HUES48 (cell line): ENCODE data around the gene OSBPL6.
"Not testable (repeated sequence)": the region's sequence is repeated elsewhere in the genome, so short reads cannot be mapped to it uniquely, and the experiment has no call there.

Experiments
- H3K27ac ChIP-seq: one replicate; pipeline ENCODE4 v1.7.0; 2013; ENCODE audit warnings: low read depth, low read length, inconsistent platforms
- H3K27me3 ChIP-seq: 2 replicates; pipeline ENCODE4 v1.6.1; 2013; ENCODE audit warnings: mild to moderate bottlenecking, low read length; ENCODE audit not compliant: control insufficient read depth, insufficient read depth
- H3K36me3 ChIP-seq: 2 replicates; pipeline ENCODE4 v1.6.1; 2013; ENCODE audit warnings: low read length; ENCODE audit not compliant: control insufficient read depth, insufficient read depth
- H3K4me1 ChIP-seq: 2 replicates; pipeline ENCODE4 v1.6.1; 2013; ENCODE audit warnings: mild to moderate bottlenecking, low read length; ENCODE audit not compliant: control insufficient read depth, insufficient read depth
- H3K4me3 ChIP-seq: 2 replicates; pipeline ENCODE4 v1.5.1; 2013; ENCODE audit warnings: mild to moderate bottlenecking, low read depth, low read length
- H3K9ac ChIP-seq: 2 replicates; pipeline ENCODE4 v1.6.1; 2013; ENCODE audit warnings: mild to moderate bottlenecking, low read depth, low read length, moderate library complexity
- H3K9me3 ChIP-seq: 2 replicates; pipeline ENCODE4 v1.6.1; 2013; ENCODE audit warnings: low read length; ENCODE audit not compliant: control insufficient read depth, insufficient read depth

Gene OSBPL6

DNA sequence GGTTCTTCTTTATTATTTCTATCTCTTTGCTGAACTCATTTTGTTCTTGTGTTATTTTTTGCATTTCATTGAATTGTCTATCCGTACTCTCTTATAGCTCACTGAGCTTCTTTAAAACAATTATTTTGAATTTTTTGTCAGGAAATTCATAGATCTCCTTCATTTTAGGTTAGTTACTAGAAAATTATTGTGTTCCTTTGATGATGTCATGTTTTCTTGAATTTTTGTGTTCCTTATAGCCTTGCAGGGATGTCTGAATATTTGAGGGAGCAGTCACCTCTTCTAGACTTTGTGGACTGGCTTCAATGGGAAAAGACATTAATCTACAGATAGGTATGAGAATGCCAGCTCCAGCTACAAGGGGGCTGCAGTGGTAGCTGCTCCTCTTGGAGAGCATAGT, 20.7 kb upstream of the OSBPL6 start:
- no peaks in the 10 kb centered on the region for H3K4me1 ChIP-seq
- no peak overlapping the region for H3K27ac ChIP-seq
- H3K4me3 ChIP-seq: no peak overlapping the region
- no peaks in the 10 kb centered on the region for H3K36me3 ChIP-seq
- H3K27me3 ChIP-seq: no peaks in the 10 kb centered on the region
- no peaks in the 10 kb centered on the region for H3K9me3 ChIP-seq
- no peak overlapping the region for H3K9ac ChIP-seq

DNA sequence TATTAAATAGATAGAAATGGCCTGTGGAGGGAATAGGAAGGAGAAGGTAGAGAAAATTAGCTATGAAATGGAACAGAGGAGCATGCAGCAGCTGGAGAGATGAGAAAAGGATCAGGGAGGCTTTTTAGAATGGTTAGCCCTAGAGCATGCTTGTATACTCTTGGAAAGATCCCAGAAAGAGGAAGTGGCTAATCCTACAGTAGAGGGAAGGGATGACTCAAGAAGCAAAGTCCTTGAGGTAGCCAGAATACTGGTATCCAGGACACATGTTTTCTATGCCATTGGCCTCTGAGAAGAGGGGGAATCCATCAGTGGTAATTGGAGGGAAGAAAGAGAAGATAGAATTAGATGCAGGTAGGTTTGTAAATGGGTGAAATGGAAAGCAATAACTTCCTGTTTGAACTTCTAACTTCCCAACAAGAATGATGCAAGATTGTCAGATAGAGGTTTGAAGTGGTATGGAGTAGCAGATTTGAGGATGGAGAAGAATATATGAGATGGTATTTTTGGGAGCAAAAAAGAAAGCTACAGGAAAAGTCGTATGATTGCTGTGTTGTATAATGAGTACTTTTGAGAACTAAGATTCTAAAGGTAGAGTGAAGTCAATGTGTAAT, 17.1 kb upstream of the OSBPL6 start:
- Histone ChIP-seq H3K27ac (no peak overlapping the region), H3K36me3 (no peaks in the 10 kb centered on the region), H3K27me3 (no peaks in the 10 kb centered on the region), H3K9ac (no peak overlapping the region), H3K4me3 (no peak overlapping the region), H3K9me3 (no peaks in the 10 kb centered on the region), H3K4me1 (no peaks in the 10 kb centered on the region)

DNA sequence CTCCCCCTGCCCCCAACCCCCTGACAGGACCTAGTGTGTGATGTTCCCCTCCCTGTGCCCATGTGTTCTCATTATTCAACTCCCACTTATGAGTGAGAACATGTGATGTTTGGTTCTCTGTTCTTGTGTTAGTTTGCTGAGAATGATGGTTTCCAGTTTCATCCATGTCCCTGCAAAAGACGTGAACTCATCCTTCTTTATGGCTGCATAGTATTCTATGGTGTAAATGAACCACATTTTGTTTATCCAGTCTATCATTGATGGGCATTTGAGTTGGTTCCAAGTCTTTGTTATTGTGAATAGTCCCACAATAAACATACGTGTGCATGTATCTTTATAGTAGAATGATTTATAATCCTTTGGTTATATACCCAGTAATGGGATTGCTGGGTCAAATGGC, 13.7 kb upstream of the OSBPL6 start:
- not testable (repeated sequence) for H3K9ac ChIP-seq, H3K27ac ChIP-seq, H3K27me3 ChIP-seq, H3K9me3 ChIP-seq, H3K4me1 ChIP-seq, H3K36me3 ChIP-seq, H3K4me3 ChIP-seq

DNA sequence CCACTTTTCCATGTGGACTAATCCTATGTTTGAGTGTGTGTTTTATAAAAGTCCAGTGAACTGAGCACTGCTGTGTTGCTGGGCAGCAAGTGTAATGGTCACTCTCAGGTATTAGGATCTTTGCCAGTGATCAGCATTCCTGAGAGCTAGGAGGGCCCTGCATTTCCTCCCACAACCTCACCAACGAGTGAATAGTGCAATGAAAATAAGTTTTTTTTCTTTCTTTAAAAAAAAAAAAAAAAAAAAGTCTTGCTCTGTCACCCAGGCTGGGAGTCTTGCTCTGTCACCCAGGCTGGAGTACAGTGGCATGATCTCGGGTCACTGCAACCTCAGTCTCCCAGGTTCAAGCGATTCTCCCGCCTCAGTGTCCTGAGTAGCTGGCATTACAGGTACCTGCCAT, 6.5 kb upstream of the OSBPL6 start:
- Histone ChIP-seq H3K27me3 (peaks cover 20% of the 10 kb centered on the region), H3K27ac (no peak overlapping the region), H3K4me1 (no peaks in the 10 kb centered on the region), H3K9ac (no peak overlapping the region), H3K9me3 (no peaks in the 10 kb centered on the region), H3K36me3 (no peaks in the 10 kb centered on the region), H3K4me3 (no peak overlapping the region)

DNA sequence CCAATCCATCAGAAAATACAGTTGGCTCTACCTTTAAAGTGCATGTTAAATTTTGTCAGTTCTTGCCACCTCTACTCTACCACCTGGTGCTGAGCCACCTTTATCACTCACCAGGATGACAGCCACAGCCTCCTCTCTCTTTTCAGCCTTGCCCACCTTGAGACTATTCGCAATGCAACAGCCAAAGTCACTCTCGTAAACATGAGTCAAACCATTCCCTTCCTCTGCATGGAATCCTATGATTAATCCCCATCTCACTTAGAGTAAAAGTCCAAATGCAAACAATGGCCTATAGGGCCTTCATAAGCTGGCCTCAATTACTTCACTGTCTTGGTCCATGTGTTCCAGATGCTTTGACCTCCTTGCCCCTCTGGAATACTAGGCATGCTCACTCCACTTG, 5.8 kb upstream of the OSBPL6 start:
- H3K9ac ChIP-seq: no peak overlapping the region
- no peaks in the 10 kb centered on the region for H3K9me3 ChIP-seq
- H3K27me3 ChIP-seq: peaks cover 26% of the 10 kb centered on the region
- no peaks in the 10 kb centered on the region for H3K4me1 ChIP-seq
- no peak overlapping the region for H3K4me3 ChIP-seq
- no peaks in the 10 kb centered on the region for H3K36me3 ChIP-seq
- H3K27ac ChIP-seq: no peak overlapping the region

DNA sequence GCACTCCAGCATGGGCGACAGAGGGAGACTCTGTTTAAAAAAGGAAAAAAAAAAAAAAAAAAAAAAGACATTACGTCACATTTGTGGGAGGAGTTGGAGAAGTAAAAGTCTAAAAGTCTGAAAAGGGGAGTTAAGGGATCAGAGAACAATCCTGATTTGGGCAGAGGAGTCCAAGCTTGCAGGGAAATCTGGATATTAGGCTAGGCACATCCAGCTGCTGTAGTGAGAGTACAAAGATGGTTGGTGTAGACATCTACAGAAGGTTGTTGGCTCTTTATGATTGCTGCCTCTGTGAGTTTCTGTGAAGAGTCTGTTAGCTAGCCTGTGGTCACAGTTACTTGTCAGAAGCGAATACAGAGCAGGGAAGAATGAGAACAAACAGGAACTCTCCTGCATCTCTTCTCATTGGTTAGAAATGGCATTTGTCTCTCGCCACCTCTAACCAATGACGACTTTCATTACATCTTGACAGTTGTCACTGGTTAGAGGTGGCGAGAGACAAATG, 3.3 kb upstream of the OSBPL6 start:
- no peaks in the 10 kb centered on the region for H3K9me3 ChIP-seq
- no peaks in the 10 kb centered on the region for H3K36me3 ChIP-seq
- no peak overlapping the region for H3K9ac ChIP-seq
- peaks cover 8% of the 10 kb centered on the region for H3K4me1 ChIP-seq
- peaks cover 39% of the 10 kb centered on the region for H3K27me3 ChIP-seq
- H3K4me3 ChIP-seq: no peak overlapping the region
- H3K27ac ChIP-seq: no peak overlapping the region

DNA sequence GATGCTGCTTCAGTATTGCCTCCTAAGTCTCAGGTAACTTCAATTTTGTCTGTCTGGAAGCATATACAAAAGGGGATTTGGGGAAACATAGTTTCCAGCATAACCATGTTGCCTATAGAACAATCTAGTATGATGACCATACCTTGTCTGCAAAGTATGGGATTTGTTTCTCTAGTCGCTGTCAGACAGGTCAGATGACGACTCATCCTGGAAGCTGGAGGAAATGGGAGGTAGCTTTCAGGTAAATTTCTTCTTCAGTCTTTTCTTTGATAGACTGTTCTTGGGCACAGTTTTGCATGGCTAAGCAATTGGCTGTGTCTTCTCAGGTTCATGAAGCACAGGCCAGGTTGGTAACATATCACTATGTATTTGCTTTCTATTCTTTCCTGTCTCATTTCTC, 2.8 kb upstream of the OSBPL6 start:
- Histone ChIP-seq H3K4me3 (no peak overlapping the region), H3K9ac (no peak overlapping the region), H3K9me3 (no peaks in the 10 kb centered on the region), H3K4me1 (peaks cover 12% of the 10 kb centered on the region), H3K27ac (no peak overlapping the region), H3K36me3 (no peaks in the 10 kb centered on the region), H3K27me3 (peaks cover 44% of the 10 kb centered on the region)

DNA sequence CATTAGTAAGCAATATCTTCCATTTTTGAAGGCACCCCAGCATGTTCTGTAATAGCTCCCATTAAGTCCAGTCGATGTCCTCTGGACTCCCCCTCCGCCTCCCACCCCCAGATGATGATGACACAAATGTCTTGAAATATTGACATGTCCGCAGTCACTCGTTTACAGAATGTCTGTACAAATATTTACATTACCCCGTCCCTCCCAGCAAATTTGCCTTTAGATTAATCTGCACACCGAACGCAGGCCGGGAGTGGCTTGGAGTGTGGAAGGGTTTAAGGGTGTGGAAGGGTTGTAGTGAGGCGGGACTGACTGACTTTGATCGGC, 853 bp upstream of the OSBPL6 start:
- Histone ChIP-seq H3K27ac (peak overlapping the region; percentile 51), H3K4me1 (peaks cover 13% of the 10 kb centered on the region), H3K9me3 (no peaks in the 10 kb centered on the region), H3K9ac (no peak overlapping the region), H3K27me3 (peaks cover 52% of the 10 kb centered on the region), H3K4me3 (peak overlapping the region; percentile 75), H3K36me3 (no peaks in the 10 kb centered on the region)

DNA sequence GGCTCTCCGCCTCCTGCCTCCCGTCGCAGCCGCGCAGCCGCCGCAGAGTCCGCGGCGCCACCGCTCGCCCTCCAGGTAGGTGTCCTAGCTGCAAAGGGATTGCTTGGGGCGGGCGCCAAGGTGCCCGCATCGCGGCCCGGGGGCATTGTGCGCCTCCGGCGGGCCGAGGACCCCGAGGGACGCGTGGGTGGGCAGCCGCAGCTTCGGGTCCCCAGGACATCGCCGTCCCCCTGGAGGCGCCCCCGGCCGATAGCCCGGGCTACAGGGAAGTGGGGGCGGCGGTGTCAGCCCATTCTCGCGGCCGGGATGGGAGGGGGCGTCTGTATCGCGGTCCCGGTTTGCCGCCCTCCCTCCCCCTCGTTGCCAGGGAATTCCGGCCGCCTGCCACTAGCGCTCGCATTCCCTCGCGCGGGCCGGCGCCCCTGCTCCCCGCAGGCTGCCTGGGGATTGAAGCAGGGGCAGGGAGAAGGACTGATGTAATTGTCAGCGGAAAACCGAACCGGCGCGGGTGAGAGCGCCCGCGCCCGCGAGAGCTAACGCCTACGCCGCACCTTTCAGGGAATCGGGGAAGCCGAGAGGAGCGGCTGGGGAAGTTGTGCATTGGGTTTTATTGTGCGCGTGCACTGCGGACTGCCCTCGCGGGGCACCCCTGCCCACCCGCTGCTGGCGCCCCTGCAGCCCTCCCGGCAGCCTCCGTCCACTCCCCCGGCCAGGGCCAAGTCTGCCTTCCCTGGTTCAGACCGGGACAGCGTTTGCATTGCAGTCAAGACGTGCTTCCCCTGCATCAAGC, 483 bp downstream of the OSBPL6 start:
- H3K27me3 ChIP-seq: peaks cover 52% of the 10 kb centered on the region

DNA sequence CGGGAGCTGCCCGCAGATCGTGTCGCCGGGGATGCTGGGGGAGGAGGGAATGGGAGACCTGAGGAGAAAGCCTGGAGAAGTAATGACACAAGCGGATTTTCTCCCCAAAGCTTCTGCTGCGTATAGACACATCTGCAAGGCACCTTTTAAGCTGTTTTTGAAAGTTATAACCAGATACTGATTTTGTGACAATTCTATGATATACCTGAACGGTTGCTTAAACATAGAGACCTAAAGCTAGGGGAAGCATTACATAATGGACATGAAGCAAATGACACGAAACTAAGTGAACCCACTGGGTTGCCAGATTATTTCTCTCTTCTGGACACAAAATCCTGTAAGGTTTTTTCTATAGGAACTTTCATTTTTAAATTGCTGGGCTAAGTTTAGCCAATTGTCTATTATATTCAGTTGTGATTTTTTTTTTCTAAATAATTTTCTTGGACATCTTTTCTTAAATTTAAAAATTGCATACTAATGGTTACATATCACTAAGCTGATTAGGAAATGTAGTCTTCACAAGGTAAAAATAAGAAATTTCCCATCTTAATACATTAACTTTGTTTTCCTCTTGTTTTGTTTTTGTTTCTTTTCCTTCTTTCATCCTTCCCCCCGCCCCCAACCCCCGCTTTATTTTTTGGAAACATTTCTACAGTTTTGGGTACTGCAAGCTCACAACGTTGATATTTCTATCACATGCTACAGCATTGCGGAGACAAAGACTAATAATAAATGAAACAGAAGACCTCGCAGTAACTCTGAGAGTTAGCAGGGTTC, 1.3 kb downstream of the OSBPL6 start:
- Histone ChIP-seq H3K27ac (no peak overlapping the region), H3K9me3 (no peaks in the 10 kb centered on the region), H3K9ac (no peak overlapping the region), H3K36me3 (no peaks in the 10 kb centered on the region), H3K27me3 (peaks cover 52% of the 10 kb centered on the region), H3K4me3 (peak overlapping the region; percentile 75), H3K4me1 (peaks cover 13% of the 10 kb centered on the region)

More for the DNA sequence above, 483 bp downstream of the OSBPL6 start:
- Histone ChIP-seq H3K9ac (0 out of 2 replicates have a peak overlapping the region, but pooled peaks have one; percentile 7), H3K36me3 (no peaks in the 10 kb centered on the region), H3K4me3 (peak overlapping the region; percentile 75), H3K9me3 (no peaks in the 10 kb centered on the region), H3K27ac (peak overlapping the region; percentile 65), H3K4me1 (peaks cover 13% of the 10 kb centered on the region)

DNA sequence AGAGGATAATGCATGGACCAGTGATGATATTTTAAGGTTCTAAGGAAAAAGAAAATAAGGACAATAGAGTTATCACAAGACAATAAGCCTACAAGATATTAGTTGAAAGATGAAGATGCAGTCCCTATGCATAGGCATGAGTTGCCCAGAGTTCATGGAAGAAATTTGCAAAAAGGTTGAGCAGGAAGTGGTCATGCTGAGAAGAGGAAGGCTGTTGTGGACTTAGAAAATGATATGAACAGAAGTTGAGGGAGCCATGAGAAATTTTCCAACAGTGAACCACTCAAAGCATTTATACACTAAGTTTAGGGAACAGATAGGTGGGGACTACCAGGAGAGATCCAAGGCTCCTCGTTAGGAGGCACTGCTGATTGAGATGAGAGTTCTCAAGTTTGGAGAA, 3.5 kb downstream of the OSBPL6 start:
- no peaks in the 10 kb centered on the region for H3K9me3 ChIP-seq
- H3K36me3 ChIP-seq: no peaks in the 10 kb centered on the region
- no peak overlapping the region for H3K4me3 ChIP-seq
- H3K27ac ChIP-seq: no peak overlapping the region
- H3K27me3 ChIP-seq: peaks cover 32% of the 10 kb centered on the region
- H3K9ac ChIP-seq: no peak overlapping the region
- H3K4me1 ChIP-seq: peaks cover 13% of the 10 kb centered on the region
